ENCODE data around the gene ADGRE1. TPM values are rescaled to one million over a fixed set of nuclear protein-coding genes. Genes with fewer than 3 reads are reported as not detected.

ADGRE1 gene
- total and polyA plus RNA-seq, 2 of the 13 experiments (the other 11 are each of a cell fraction or from before 2014, with no cell fraction given): not detected

DNA sequence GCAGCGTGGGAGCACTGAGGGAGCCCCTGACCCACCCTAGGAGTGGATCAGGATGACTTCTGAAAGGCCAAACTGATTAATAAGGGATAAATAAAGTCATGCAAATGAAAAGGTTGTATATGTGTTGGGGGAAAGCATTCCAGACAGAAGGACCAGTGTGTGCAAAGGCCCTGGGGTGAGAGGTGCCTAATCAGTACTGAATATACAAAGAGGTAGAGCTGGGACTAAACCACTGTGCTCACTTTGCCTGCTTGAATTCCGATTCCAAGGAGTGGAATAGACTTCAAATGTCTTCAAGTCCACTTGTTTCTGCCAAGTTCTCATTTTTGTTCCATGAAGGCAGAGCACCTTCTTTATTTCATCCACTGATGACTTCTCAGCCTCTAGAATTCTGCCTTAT is 32.6 kb upstream of the ADGRE1 start:
- no peaks in the 10 kb centered on the region for H4K20me1 ChIP-seq (ENCODE audit: insufficient read depth, low read length)
- no peak for FAIRE-seq
- no peaks in the 10 kb centered on the region for H3K36me3 ChIP-seq (replicated peaks in 1 of 2; ENCODE audit: control insufficient read depth in 1 of 2, insufficient read depth in 2 of 2, low read length in 2 of 2)
- in situ Hi-C loops (cut with HindIII; ENCODE audit: extremely low pct_ligation_motif_present, low pct_unique_long_range_greater_than_20kb) (loop anchor here (25.0 kb wide), 1 partner anchor 217 kb away; no protein-coding TSS in a partner anchor), intact Hi-C loops (cut with micrococcal nuclease; ENCODE audit: unreplicated experiment) (no loop called here)
- ChIA-PET CTCF (ENCODE audit: low intra/inter-chr PET ratio, low total read pairs) (no interaction called here), POLR2A (no interaction called here)
- no TSS peak for BruUV-seq (replicated peaks)
- H3K79me2 ChIP-seq (ENCODE audit: insufficient read depth, low read length): no peaks in the 10 kb centered on the region
- TF ChIP-seq RXRB (CRISPR knock-in tag; IDR thresholded peaks at IDR 0.05; ENCODE audit: borderline replicate concordance): no peak
- TF ChIP-seq REL (CRISPR knock-in tag; conservative IDR thresholded peaks at IDR 0.05): no peak
- TF ChIP-seq ZNF670 (CRISPR knock-in tag; IDR thresholded peaks at IDR 0.05; ENCODE audit: borderline replicate concordance): no peak
- TF ChIP-seq MEIS2 (CRISPR knock-in tag; IDR thresholded peaks at IDR 0.05): no peak
- TF ChIP-seq ZNF572 (CRISPR knock-in tag; IDR thresholded peaks at IDR 0.05): no peak
- no peak for TF ChIP-seq KDM1A (CRISPR knock-in tag; IDR thresholded peaks at IDR 0.05)
- no peak for TF ChIP-seq AGO1 (IDR thresholded peaks at IDR 0.05; ENCODE audit: low read depth, low read length, poor library complexity, severe bottlenecking)
- no peak for TF ChIP-seq KLF6 (CRISPR knock-in tag; IDR thresholded peaks at IDR 0.05)
- no peak for TF ChIP-seq STAG1 (CRISPR knock-in tag; IDR thresholded peaks at IDR 0.05)
- TF ChIP-seq ZKSCAN8 (CRISPR knock-in tag; IDR thresholded peaks at IDR 0.05; ENCODE audit: borderline replicate concordance): no peak
- H3K4me3 ChIP-seq (replicated peaks in 1 of 3; ENCODE audit: insufficient read depth in 1 of 3, low read depth in 2 of 3, low read length in 3 of 3): no peak overlapping the region
- H3K4me2 ChIP-seq (ENCODE audit: low read depth, low read length): no peak overlapping the region
- H3K27ac ChIP-seq (ENCODE audit: extremely low read length, insufficient read depth, low read length): no peak overlapping the region
- WGBS (ENCODE audit: low lambda C conversion rate): 2% methylated on average over 2 of the region's 2 CpGs
- no peak overlapping the region for H3K9ac ChIP-seq (ENCODE audit: insufficient read depth, low read depth, low read length)
- H3K9me3 ChIP-seq (ENCODE audit: low read length): no peaks in the 10 kb centered on the region
- DNase-seq (ENCODE audit: low spot score): no peak
- ATAC-seq: no peak
- H2AFZ ChIP-seq (ENCODE audit: low read length): no peak overlapping the region
- peaks cover 0 to 4% of the 10 kb centered on the region in 2 experiments; a peak in 1 of 5 replicates for H3K27me3 ChIP-seq (ENCODE audit: control insufficient read depth in 1 of 2, insufficient read depth in 2 of 2, low read length in 2 of 2)
- H3K4me1 ChIP-seq (ENCODE audit: insufficient read depth, low read length): no peaks in the 10 kb centered on the region

Data from HepG2 (cell line).